Transverse colon (tissue), 4 donors: ENCODE data around the gene ZWILCH. TPM values are rescaled to one million over a fixed set of nuclear protein-coding genes. Genes with fewer than 3 reads are reported as not detected.

Source experiments
- DNase-seq: peaks from one replicate; pipeline ENCODE4 v3.0.0-alpha.2; 2019
- H3K27ac ChIP-seq, 4 donors: fragments of 200-600 bp; sonication (generic); 2 replicates each; pipeline ENCODE4 v1.5.1; 2016 to 2018; ENCODE audit warnings: inconsistent platforms in 4 of 4
- H3K27me3 ChIP-seq: fragments of 200-600 bp; sonication (generic); 2 replicates; pipeline ENCODE4 v1.5.1; 2017; ENCODE audit warnings: inconsistent platforms
- H3K36me3 ChIP-seq, 4 donors: fragments of 200-600 bp; sonication (generic); 2 replicates each; pipeline ENCODE4 v1.5.1; 2017 to 2019; ENCODE audit warnings: inconsistent platforms in 4 of 4
- H3K4me1 ChIP-seq, 4 donors: fragments of 200-600 bp; sonication (generic); 2 replicates each; pipeline ENCODE4 v1.5.1; 2017 to 2020; ENCODE audit warnings: inconsistent platforms in 4 of 4
- H3K4me3 ChIP-seq, 4 donors: fragments of 200-600 bp; sonication (generic); 1 replicate in 1 of 4; 2 replicates in 3 of 4; pipeline versions ENCODE4 v1.5.1 to v1.6.1; 2017 to 2019; ENCODE audit warnings: inconsistent platforms in 4 of 4
- H3K9me3 ChIP-seq, 2 donors: fragments of 200-600 bp; sonication (generic); 2 replicates each; pipeline ENCODE4 v1.5.1; 2017 to 2019; ENCODE audit warnings: inconsistent platforms in 2 of 2
- EP300 ChIP-seq: sonication (generic); formaldehyde crosslinking; IDR thresholded peaks from one replicate; pipeline ENCODE4 v1.6.1; 2017; ENCODE audit warnings: antibody characterized with exemption, low read depth
- POLR2A ChIP-seq: fragments of 450-650 bp; IDR thresholded peaks from one replicate; pipeline ENCODE4 v1.6.1; 2016; ENCODE audit warnings: antibody characterized with exemption, mild to moderate bottlenecking, moderate library complexity
- POLR2AphosphoS5 ChIP-seq, 3 donors: sonication (generic); formaldehyde crosslinking; IDR thresholded peaks; one replicate each; pipeline ENCODE4 v1.6.1; 2016; ENCODE audit warnings: antibody characterized with exemption in 3 of 3
- WGBS, 2 donors: methylation state at CpG; one replicate each; pipeline ENCODE4 v1.1.5; 2018; ENCODE audit warnings: low coverage in 1 of 2; 5-methylcytosine and 5-hydroxymethylcytosine counted together
- in situ Hi-C, 4 donors: fragments of 200-750 bp; cut with MboI; loops; one replicate each; pipeline versions ENCODE4 v1.15.0 to v1.15.1; 2017; ENCODE audit warnings: low sequenced_read_pairs in 3 of 4, low pct_ligation_motif_present in 1 of 4, low pct_unique_long_range_greater_than_20kb in 1 of 4
- intact Hi-C: fragments of 100-400 bp; cut with DNase I; formaldehyde crosslinking; loops from one replicate; pipeline ENCODE4 v1.15.1; 2023; ENCODE audit warnings: low total_unique reads
- total RNA-seq, 4 donors: library from RNA; depleted of rRNA; stranded (reverse); fragments of >200 nt; gene quantifications; one replicate each; pipeline ENCODE4 v1.1.0, GENCODE V29; 2016
- TF ChIP-seq, protein P1 (sequence below), 5 experiments: fragments of 200-600 bp in 3 of 5; fragments of 450-650 bp in 2 of 5; sonication (generic) in 3 of 5; IDR thresholded peaks; 1 replicate in 2 of 5; 2 replicates in 3 of 5; pipeline ENCODE4 v1.5.1; 2016 to 2017; ENCODE audit warnings: antibody characterized with exemption in 5 of 5, inconsistent platforms in 3 of 5, mild to moderate bottlenecking in 2 of 5, moderate library complexity in 1 of 5

ZWILCH gene
- total RNA-seq, 4 donors from 2014 or later = 1.9 to 6.8 (median 4.4) TPM

- intact Hi-C loops (no loop called here), in situ Hi-C loops (loop anchor here in 1 of 4 donors (25.0 kb wide), 1 partner anchor 90 kb away; the partner anchor contains the start of gene MAP2K1)
- peaks cover 0 to 9% (median 0%) of the 10 kb centered on the region in 4 donors for H3K36me3 ChIP-seq
- no peak for TF ChIP-seq POLR2AphosphoS5 (IDR thresholded peaks at IDR 0.05)
- TF ChIP-seq EP300 = no peak
- TF ChIP-seq, protein P1, sequence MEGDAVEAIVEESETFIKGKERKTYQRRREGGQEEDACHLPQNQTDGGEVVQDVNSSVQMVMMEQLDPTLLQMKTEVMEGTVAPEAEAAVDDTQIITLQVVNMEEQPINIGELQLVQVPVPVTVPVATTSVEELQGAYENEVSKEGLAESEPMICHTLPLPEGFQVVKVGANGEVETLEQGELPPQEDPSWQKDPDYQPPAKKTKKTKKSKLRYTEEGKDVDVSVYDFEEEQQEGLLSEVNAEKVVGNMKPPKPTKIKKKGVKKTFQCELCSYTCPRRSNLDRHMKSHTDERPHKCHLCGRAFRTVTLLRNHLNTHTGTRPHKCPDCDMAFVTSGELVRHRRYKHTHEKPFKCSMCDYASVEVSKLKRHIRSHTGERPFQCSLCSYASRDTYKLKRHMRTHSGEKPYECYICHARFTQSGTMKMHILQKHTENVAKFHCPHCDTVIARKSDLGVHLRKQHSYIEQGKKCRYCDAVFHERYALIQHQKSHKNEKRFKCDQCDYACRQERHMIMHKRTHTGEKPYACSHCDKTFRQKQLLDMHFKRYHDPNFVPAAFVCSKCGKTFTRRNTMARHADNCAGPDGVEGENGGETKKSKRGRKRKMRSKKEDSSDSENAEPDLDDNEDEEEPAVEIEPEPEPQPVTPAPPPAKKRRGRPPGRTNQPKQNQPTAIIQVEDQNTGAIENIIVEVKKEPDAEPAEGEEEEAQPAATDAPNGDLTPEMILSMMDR (IDR thresholded peaks at IDR 0.05) = no peak
- no peak for TF ChIP-seq POLR2A
- H3K9me3 ChIP-seq = no peaks in the 10 kb centered on the region
- no peaks in the 10 kb centered on the region for H3K27me3 ChIP-seq
- DNase-seq = no peak
- no peak overlapping the region for H3K4me3 ChIP-seq
- H3K27ac ChIP-seq = no peak overlapping the region
- H3K4me1 ChIP-seq = no peaks in the 10 kb centered on the region
- 88% methylated on average over 2 of the region's 2 CpGs; no CpG with 5 or more reads in 1 of the 2 donors for WGBS, 2 donors
Observed at GRCh38 chr15:66477011-66477410, 28.1 kb upstream of the ZWILCH start.

GRCh38 chr15:66480267-66480666 lies 24.9 kb upstream of the ZWILCH start:
- intact Hi-C loops (no loop called here), in situ Hi-C loops (loop anchor here in 1 of 4 donors (25.0 kb wide), 1 partner anchor 93 kb away; the partner anchor contains the start of gene MAP2K1)
- DNase-seq = no peak
- no peaks in the 10 kb centered on the region for H3K27me3 ChIP-seq
- no peak overlapping the region for H3K4me3 ChIP-seq
- TF ChIP-seq, protein P1 (IDR thresholded peaks at IDR 0.05) = no peak
- no peak for TF ChIP-seq EP300
- TF ChIP-seq POLR2AphosphoS5 (IDR thresholded peaks at IDR 0.05) = no peak
- no peak for TF ChIP-seq POLR2A
- H3K27ac ChIP-seq = no peak overlapping the region
- H3K36me3 ChIP-seq = peaks cover 0 to 12% (median 2%) of the 10 kb centered on the region in 4 donors
- no peaks in the 10 kb centered on the region for H3K4me1 ChIP-seq
- 89 to 98% methylated on average over 3 to 6 of the region's 6 CpGs for WGBS, 2 donors
- H3K9me3 ChIP-seq = no peaks in the 10 kb centered on the region

DNA sequence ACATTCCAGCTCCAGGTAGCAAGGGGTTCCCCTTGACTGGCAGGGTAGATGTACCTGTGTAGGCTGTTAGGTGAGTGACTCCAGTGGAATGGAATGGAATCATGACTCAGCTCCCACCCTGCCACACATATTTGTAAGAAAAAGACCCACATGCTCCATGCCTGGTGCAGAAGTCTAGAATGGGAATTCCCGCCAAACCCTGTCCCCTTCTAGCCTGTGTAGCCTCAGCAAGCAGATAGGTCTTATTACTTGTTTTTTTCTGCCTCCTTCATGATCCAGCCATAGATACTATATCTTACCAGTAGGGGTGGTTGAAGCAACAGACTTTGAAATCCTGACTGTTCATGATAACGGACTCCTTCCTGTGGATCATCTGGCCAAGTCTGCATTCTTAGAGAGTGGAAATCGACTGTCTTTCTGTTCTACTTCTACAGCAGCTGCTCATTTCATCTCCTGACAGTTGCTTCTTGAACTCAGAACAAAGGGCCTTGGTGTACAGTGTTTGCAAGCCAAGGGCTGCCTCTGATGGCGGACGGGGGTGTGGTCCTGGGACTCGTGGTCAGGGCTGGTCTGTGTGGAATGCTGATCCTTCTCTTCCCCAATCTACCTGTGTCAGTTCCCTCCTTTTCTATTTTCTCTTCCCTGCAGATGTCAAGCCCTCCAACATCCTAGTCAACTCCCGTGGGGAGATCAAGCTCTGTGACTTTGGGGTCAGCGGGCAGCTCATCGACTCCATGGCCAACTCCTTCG lies 23.8 kb upstream of the ZWILCH start:
- DNase-seq = no peak
- Histone ChIP-seq H3K36me3 (peaks cover 0 to 12% (median 2%) of the 10 kb centered on the region in 4 donors), H3K9me3 (no peaks in the 10 kb centered on the region), H3K27ac (no peak overlapping the region), H3K4me3 (no peak overlapping the region), H3K27me3 (no peaks in the 10 kb centered on the region), H3K4me1 (no peaks in the 10 kb centered on the region)
- WGBS, 2 donors = 85 to 88% methylated on average over 5 to 10 of the region's 10 CpGs
- intact Hi-C loops (no loop called here), in situ Hi-C loops (loop anchor here in 1 of 4 donors (25.0 kb wide), 1 partner anchor 94 kb away; the partner anchor contains the start of gene MAP2K1)
- TF ChIP-seq EP300 = no peak
- TF ChIP-seq POLR2AphosphoS5 (IDR thresholded peaks at IDR 0.05) = no peak
- no peak for TF ChIP-seq POLR2A
- TF ChIP-seq, protein P1 (IDR thresholded peaks at IDR 0.05) = no peak

DNA sequence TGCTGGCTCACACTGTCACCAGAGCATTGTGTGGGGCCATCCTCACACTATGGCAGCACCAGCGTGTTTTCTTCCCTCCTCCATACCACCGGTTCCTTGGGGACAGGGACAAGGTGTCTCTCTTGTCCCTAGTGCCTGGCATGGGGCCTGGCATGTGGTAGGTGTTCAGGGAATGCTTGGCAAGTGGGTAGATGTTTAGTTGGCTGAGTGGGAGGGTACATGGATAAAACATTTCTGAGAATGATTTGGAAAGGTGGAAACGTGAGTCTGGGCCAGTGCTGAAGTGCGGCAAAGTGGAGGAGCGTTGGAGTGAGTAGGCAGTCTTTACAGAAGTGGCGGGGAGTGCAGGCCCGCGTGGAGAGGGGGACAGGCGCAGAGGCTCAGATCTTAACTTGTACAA lies 22.6 kb upstream of the ZWILCH start:
- TF ChIP-seq POLR2AphosphoS5 (IDR thresholded peaks at IDR 0.05) (no peak), POLR2A (no peak), EP300 (no peak)
- TF ChIP-seq, protein P1 (IDR thresholded peaks at IDR 0.05) = no peak
- intact Hi-C loops (no loop called here), in situ Hi-C loops (loop anchor here in 1 of 4 donors (25.0 kb wide), 1 partner anchor 95 kb away; the partner anchor contains the start of gene MAP2K1)
- H3K4me1 ChIP-seq = no peaks in the 10 kb centered on the region
- WGBS, 2 donors = 91 to 95% methylated on average over 7 to 9 of the region's 9 CpGs
- no peaks in the 10 kb centered on the region for H3K27me3 ChIP-seq
- no peak for DNase-seq
- peaks cover 0 to 15% (median 2%) of the 10 kb centered on the region in 4 donors for H3K36me3 ChIP-seq
- H3K4me3 ChIP-seq = no peak overlapping the region
- no peak overlapping the region for H3K27ac ChIP-seq
- no peaks in the 10 kb centered on the region for H3K9me3 ChIP-seq
